Activated T-cell treated with anti-CD3 and anti-CD28 coated beads for 48 hours (primary cell): Measurements from ENCODE around the gene TELO2.

Experiments used
- DNase-seq: peaks from one replicate; pipeline ENCODE4 v3.0.0-alpha.2; 2020; ENCODE audit warnings: low read depth

The TELO2 gene

GRCh38 chr16:1492923-1493745 is at the start of gene TELO2:
Gene TELO2 (plus strand): TSS chr16:1493360. CDS start chr16:1494282, 922 bp downstream.
- peak; percentile 84 for DNase-seq

DNA sequence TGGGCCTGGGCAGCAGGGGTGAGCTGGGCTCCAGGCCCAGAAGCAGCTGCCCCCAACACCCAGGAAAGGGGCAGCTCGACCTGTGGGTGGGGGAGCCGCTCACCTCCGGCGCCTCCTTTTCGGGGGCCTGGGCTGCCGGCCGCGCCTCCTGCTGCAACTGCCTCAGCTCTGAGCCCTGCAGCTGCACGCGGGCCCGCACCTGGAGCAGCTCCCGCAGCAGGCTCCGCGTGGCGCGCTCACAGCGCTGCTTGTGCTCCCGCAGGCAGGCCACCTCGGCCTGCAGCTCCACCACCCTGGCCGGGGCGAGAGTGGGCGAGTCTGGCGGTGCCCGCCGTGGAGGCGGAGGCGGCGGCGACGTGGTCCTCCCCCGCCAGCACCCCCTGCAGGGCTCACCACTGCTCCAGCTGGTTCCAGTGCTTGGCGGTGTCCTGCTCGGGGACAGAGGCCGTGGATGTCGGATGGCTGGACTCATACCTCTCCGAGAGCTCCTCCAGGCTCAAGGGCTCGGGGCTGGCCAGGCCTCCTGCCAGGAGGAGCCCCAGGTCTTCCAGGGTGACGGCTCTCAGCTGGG is 49.7 kb upstream of the TELO2 start:
- DNase-seq = no peak

GRCh38 chr16:1443980-1444729 is 49.0 kb upstream of the TELO2 start, which contains the start of gene CCDC154:
Gene CCDC154 (minus strand): TSS chr16:1444556. CDS start chr16:1444322, 234 bp downstream.
- no peak for DNase-seq

DNA sequence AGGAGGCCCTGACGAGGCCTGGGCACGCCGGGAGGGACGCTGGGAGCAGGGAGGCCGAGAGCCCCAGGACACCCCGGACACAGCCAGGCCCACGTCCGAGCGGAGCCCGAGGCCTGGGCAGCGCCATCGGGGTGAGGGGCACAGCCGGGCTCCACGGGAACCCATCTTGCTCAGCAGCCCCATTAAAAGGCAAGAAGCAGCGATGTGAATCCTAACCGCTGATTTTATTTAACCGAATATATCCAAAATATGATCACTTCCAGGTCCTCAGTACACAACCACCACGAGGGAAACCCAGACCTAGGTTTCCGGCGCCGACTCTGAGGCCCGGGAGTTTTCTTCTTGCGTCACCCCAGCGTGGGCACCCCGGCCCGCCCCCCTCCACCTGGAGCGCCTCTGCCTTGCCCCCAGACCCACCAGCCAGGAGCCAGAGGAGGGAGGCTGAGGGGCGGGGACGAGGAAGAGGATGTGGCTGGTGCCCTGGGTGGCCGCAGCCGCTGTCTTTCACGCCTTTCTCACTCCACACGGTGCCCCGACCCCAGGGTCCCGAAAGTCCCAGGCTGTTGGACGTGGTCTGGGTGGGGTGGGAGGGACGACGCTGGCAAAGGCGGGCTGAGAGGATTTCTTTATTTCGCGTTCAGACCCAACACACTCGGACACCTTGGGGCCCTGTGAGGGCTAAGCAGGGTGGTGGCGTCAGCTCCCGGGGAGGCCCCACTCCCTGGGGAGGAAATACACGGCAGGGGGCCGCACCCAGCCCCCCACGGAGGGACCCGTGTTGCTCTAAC is 48.2 kb upstream of the TELO2 start:
- DNase-seq = no peak

GRCh38 chr16:1445518-1446203 is 47.5 kb upstream of the TELO2 start:
- no peak for DNase-seq

- no peak for DNase-seq
Measured at GRCh38 chr16:1446296-1447080, 46.7 kb upstream of the TELO2 start.

GRCh38 chr16:1447965-1448364 is 45.2 kb upstream of the TELO2 start:
- DNase-seq = no peak

DNA sequence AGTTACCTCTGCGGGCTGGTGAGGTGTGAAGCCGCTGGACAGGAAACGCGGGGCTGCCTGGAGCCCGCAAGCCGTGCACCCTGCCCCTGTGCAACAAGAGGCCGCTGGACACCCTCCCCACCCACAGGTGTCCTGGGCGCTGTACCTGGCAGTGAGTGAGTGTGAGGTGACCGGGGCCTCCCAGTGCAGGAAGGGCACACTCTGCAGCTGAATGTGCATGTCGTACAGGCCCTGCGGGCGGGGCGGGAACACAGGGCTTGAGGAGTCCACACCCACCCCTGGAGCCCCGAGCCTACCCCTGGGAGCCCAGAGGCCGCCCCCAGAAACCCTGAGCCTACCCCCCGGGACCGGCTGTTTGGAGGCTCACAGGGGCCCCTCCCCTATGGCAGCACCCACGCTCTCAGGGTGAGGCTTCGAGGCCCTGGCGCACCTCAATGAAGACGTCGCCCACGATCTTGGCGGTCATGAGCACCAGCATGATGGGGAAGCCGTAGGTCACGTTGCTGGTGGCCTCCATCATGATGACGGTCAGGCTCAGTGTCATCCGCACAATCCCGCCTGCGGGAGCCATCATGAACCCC is 44.5 kb upstream of the TELO2 start:
- DNase-seq = no peak

DNA sequence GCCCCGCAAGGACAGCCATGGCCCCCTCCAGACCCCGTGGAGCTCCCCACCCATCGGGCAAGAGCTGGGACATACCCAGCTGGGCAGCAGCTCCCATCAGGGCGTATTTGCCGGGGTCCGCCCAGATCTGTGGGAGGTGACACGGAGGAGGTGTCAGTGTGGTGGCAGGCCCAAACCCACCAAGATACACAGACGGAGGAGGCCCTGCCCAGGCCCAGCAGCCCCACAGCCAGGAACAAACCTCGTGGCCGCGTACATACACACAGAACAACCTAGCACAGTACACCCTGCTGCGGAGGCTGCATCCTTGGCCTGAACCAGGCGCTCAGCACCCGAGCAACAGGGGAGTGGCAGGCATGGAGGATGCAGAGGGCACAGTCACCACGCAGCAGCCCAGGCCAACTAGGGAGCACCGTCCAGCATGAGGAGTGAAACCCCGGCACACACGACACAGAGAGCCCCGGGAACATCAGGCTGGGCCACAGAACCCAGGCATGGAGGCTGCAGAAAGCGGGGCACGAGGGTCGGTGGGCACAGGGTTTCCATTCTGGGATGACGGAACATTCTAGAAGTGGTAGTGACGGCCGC is 43.9 kb upstream of the TELO2 start:
- no peak for DNase-seq

GRCh38 chr16:1450218-1450617 is 42.9 kb upstream of the TELO2 start:
- DNase-seq = no peak

DNA sequence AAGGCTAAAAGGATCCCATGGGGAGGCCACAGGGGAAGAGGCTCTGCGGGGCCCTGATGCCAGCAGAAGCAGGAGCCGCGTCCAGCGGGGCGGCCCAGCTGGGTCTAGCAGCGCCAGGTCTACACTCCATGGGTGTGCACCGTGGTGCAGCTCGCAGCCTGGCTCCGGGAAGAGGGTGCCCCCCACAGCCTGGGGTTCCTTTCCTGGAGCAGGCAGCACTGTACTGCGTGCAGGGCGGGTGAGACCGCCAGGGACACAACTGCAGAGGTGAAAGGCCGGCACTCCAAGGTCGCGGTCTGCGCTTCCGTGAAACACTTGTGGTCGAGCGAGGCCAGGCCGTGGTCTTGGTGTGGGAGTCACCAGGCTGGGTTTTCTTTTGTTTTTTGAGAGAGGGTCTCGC is 42.3 kb upstream of the TELO2 start:
- DNase-seq = no peak

DNA sequence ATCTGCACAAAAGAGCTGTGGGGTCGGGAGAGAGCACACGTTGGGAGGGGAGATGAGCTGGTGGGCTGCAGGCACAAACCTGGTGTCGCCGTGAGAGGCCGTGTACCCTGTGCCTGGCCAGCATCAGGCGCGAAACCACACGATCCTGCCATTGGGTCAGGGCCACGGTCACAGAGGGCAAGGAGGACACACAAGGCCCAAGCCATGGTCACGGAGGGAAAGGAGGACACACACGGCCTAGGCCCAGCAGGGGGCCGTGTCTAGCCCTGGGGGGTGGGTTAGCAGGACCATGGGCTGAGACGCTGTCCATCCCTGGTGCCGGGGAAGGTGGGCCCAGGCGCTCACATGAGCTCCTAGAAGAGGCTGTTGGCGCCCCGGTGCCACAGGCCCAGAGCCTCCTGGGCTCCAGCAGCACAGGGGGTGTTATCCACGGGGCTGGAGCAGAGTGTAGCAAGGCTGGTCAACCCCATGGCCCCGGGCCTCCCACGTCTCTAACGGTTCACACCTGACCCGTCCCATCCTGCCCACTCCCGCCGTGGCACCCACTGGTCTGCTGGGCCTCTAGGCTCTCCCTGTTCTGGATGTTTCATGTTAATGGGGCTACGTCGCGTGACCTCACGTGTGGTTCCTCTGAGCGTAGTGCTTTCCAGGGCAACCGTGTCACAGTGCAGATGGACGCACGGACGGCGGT is 41.3 kb upstream of the TELO2 start:
- no peak for DNase-seq

- no peak for DNase-seq
Measured at GRCh38 chr16:1452530-1452929, 40.6 kb upstream of the TELO2 start.

DNA sequence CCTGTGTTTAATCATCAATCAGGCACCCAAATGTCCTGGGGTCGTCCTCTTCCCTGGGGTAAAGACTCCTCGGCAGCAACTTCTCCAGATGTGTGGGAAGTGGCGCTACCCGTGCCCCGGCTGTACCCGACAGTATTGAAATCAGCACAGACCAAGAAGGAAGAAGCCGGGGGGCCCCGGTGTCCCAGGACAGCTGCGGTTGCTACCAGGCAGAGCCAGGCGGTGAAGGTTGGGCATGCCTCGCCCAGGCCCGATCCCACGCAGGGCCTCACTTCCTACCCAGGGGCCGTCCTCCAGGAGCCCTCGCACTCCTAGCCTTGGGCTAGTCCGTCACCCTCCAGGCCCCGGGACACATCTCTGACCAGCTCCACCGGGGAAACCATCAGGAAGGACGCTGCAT is 39.8 kb upstream of the TELO2 start:
- no peak for DNase-seq

GRCh38 chr16:1454561-1454960 is 38.6 kb upstream of the TELO2 start:
- no peak for DNase-seq

DNA sequence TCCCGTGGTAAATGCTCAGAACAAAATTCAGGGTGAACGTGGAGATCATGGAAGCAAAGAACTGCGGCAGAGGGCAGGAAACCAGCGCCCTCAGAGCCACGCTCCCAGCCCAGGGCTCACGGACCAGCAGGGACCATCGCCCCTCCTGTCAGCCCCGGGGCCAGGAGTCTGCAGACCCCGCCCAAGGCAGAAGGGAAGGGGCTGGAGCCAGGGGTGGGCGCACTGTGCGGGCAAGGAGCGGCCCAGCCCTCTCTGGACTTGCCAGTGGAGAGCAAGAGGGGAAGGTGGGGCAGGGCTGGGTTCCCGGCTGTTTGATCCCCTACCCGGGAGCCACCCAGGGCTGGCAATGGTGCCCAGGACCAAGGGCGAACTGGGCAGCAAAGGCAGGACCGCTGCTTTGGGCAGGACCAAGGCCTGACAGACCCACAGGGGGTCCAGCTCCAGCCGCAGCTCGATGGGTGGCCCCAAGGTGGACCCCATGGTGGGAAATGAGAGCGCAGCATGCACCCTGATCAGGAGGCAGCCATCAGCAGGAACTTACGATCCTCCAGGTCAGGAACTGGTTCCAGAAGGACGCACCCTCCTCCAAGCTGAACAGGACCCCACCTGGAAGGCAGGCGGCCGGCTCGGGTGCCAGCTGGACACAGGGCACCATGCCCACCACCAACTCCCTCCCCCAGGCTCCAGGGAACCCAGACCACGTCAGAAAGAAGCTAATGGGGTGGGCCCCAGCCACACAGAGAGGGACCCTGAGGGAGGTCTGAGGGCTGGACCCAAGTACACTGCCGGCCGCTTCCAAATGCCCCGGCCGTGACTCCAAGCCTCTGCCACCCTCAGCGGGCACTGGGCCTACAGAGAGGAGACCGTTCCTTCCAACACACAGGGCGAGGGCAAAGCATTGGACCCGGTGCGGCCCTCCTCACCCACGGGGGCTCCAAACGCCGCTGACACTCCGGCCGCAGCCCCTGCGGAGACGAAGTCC is 37.7 kb upstream of the TELO2 start:
- no peak for DNase-seq

- no peak for DNase-seq
Measured at GRCh38 chr16:1456951-1457350, 36.2 kb upstream of the TELO2 start.
